Activated T-helper 2 cell treated with anti-CD3 and anti-CD28 coated beads, Interferon-gamma antibody, Interleukin-2, Interleukin-4, amounts not matched to agents 10 μg/mL and 5 μg/mL and 100 μg/mL, durations not matched to agents 14 hours and 24 hours and 36 hours (primary cell): ENCODE data around the gene ACOT4. TPM values are rescaled to one million over a fixed set of nuclear protein-coding genes. Genes with fewer than 3 reads are reported as not detected.
"Not testable (repeated sequence)": the region's sequence is repeated elsewhere in the genome, so short reads cannot be mapped to it uniquely, and the experiment has no call there.

Experiments used
- DNase-seq: peaks from one replicate; pipeline ENCODE4 v3.0.0; 2021; ENCODE audit warnings: low spot score
- H3K27ac Mint-ChIP-seq: one replicate; pipeline ENCODE4 v1.8.0; 2021; ENCODE audit warnings: mixed read lengths
- H3K27me3 Mint-ChIP-seq: one replicate; pipeline ENCODE4 v1.8.0; 2021; ENCODE audit warnings: low read depth, mixed read lengths
- H3K36me3 Mint-ChIP-seq: one replicate; pipeline ENCODE4 v1.8.0; 2021; ENCODE audit warnings: low read depth, mixed read lengths
- H3K4me1 Mint-ChIP-seq: one replicate; pipeline ENCODE4 v1.8.0; 2021; ENCODE audit warnings: low read depth, mixed read lengths
- H3K4me3 Mint-ChIP-seq: one replicate; pipeline ENCODE4 v1.8.0; 2021; ENCODE audit warnings: low read depth, mild to moderate bottlenecking, moderate library complexity, mixed read lengths
- H3K9me3 Mint-ChIP-seq: one replicate; pipeline ENCODE4 v1.8.0; 2021; ENCODE audit warnings: mixed read lengths
- intact Hi-C: fragments of 100-400 bp; cut with micrococcal nuclease; formaldehyde crosslinking; loops from one replicate; pipeline ENCODE4 v1.15.1; 2023
- total RNA-seq: library from RNA; stranded (reverse); gene quantifications from 2 replicates; pipeline ENCODE4 v1.2.3, GENCODE V29; 2022

The ACOT4 gene
- total RNA-seq, 1 donor from 2014 or later, result 0.57 TPM

GRCh38 chr14:73590673-73591004 is 1.0 kb upstream of the ACOT4 start:
- DNase-seq, H3K36me3 Mint-ChIP-seq, H3K4me1 Mint-ChIP-seq, H3K9me3 Mint-ChIP-seq, intact Hi-C loops, H3K27ac Mint-ChIP-seq: not testable (repeated sequence)
- peak overlapping the region; percentile 62 for H3K4me3 Mint-ChIP-seq
- H3K27me3 Mint-ChIP-seq, result peaks cover 14% of the 10 kb centered on the region

- no peak overlapping the region for H3K27ac Mint-ChIP-seq
- H3K4me3 Mint-ChIP-seq, result no peak overlapping the region
- H3K27me3 Mint-ChIP-seq, result peaks cover 11% of the 10 kb centered on the region
- no peaks in the 10 kb centered on the region for H3K9me3 Mint-ChIP-seq
- intact Hi-C loops, result no loop called here
- no peaks in the 10 kb centered on the region for H3K36me3 Mint-ChIP-seq
- DNase-seq, result no peak
- peaks cover 3% of the 10 kb centered on the region for H3K4me1 Mint-ChIP-seq
Observed at GRCh38 chr14:73594491-73594890, 2.8 kb downstream of the ACOT4 start.

DNA sequence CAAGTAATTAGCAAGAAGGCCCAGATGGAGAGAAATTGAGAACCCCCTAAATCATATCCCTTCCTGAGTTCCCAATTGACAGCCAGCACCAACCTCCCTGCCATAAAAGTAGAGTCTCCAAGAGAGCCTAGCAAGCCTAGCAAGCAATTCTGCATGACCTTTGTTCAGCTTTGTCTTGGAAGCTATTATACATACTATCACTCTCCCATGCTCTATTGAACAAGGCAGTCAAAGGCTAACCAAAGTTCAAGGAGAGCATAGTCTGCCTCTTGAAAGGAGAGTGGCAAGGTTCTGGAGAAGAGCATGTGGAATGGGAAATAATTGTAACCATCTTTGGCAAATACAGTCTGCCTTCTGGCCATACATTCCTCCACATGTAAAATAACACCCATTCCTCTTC is 7.8 kb downstream of the ACOT4 start:
- Mint-ChIP-seq H3K27me3 (no peaks in the 10 kb centered on the region), H3K27ac (no peak overlapping the region), H3K4me3 (no peak overlapping the region), H3K36me3 (no peaks in the 10 kb centered on the region), H3K9me3 (no peaks in the 10 kb centered on the region), H3K4me1 (no peaks in the 10 kb centered on the region)
- DNase-seq, result no peak
- intact Hi-C loops, result no loop called here

DNA sequence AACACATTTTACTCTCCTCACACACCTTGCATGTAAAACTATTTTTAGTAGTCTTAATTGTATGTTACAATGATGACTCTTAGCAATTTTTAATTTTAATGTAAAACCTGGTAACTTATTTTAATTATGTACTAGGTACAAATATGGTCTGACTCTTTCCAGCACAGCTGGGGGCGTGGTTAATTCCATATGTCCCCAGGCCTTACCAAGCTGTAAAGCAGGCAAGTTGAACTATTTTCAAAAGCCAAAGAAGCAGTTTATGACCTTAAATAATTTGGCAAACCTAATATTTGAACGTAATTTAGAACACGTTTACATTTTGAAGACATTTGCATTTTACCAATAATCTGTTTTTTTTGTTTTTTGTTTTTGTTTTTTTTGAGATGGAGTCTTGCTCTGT is 11.3 kb downstream of the ACOT4 start:
- no peak for DNase-seq
- H3K9me3 Mint-ChIP-seq, result no peaks in the 10 kb centered on the region
- no peak overlapping the region for H3K4me3 Mint-ChIP-seq
- no peak overlapping the region for H3K27ac Mint-ChIP-seq
- no peaks in the 10 kb centered on the region for H3K4me1 Mint-ChIP-seq
- H3K27me3 Mint-ChIP-seq, result peaks cover 2% of the 10 kb centered on the region
- intact Hi-C loops, result loop anchor here (1.0 kb wide), 1 partner anchor 8 kb away; no protein-coding TSS in a partner anchor
- no peaks in the 10 kb centered on the region for H3K36me3 Mint-ChIP-seq

DNA sequence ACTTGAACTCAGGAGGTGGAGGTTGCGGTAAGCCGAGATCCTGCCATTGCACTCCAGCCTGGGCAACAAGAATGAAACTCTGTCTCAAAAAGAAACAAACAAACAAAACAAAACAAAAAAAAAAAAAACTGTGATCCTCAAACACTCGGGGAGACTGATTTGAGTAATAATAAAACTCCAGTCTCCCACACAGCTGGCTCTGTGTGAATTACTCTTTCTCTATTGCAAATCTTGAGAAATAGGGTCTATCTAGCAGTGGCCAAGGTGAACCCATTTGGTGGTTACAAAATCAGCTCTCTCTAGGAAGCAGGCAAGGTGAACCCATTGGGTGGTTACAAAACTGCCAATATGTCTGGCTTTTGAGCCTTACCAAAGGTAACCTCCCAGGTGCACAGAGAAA is 14.6 kb downstream of the ACOT4 start:
- intact Hi-C loops, result no loop called here
- no peak overlapping the region for H3K4me3 Mint-ChIP-seq
- DNase-seq, result no peak

GRCh38 chr14:73607241-73607640 is 15.6 kb downstream of the ACOT4 start:
- Mint-ChIP-seq H3K9me3 (no peaks in the 10 kb centered on the region), H3K36me3 (peaks cover 3% of the 10 kb centered on the region), H3K4me1 (no peaks in the 10 kb centered on the region), H3K4me3 (no peak overlapping the region), H3K27me3 (peaks cover 6% of the 10 kb centered on the region), H3K27ac (no peak overlapping the region)
- DNase-seq, result no peak
- intact Hi-C loops, result no loop called here

More for the DNA sequence above, 14.6 kb downstream of the ACOT4 start:
- Mint-ChIP-seq H3K27me3 (peaks cover 4% of the 10 kb centered on the region), H3K36me3 (peaks cover 3% of the 10 kb centered on the region), H3K4me1 (no peaks in the 10 kb centered on the region), H3K9me3 (no peaks in the 10 kb centered on the region), H3K27ac (no peak overlapping the region)

- intact Hi-C loops, result loop anchor here (1.0 to 10.0 kb wide), 2 partner anchors 8 to 46 kb away; partner anchors contain the start of gene ACOT2
- no peak for DNase-seq
- H3K27ac Mint-ChIP-seq, result no peak overlapping the region
- no peaks in the 10 kb centered on the region for H3K9me3 Mint-ChIP-seq
- no peak overlapping the region for H3K4me3 Mint-ChIP-seq
- peaks cover 10% of the 10 kb centered on the region for H3K27me3 Mint-ChIP-seq
- H3K4me1 Mint-ChIP-seq, result peaks cover 3% of the 10 kb centered on the region
- H3K36me3 Mint-ChIP-seq, result peaks cover 3% of the 10 kb centered on the region
Observed at GRCh38 chr14:73610687-73611086, 19.0 kb downstream of the ACOT4 start.

GRCh38 chr14:73612339-73613045 is 20.8 kb downstream of the ACOT4 start, which contains the start of gene ACOT6:
Gene ACOT6, plus strand, starts transcription at chr14:73612517. Its CDS starts 55 bp downstream, at chr14:73612572.
- intact Hi-C loops, result loop anchor here (10.0 kb wide), 1 partner anchor 48 kb away; the partner anchor contains the start of gene ACOT2
- peak; percentile 39 for DNase-seq
- no peaks in the 10 kb centered on the region for H3K9me3 Mint-ChIP-seq
- H3K36me3 Mint-ChIP-seq, result peaks cover 3% of the 10 kb centered on the region
- no peak within 1 kb of the TSS for H3K27ac Mint-ChIP-seq
- H3K27me3 Mint-ChIP-seq, result peaks cover 10% of the 10 kb centered on the region
- H3K4me1 Mint-ChIP-seq, result peaks cover 3% of the 10 kb centered on the region
- peak within 1 kb of the TSS; percentile 79 for H3K4me3 Mint-ChIP-seq

DNA sequence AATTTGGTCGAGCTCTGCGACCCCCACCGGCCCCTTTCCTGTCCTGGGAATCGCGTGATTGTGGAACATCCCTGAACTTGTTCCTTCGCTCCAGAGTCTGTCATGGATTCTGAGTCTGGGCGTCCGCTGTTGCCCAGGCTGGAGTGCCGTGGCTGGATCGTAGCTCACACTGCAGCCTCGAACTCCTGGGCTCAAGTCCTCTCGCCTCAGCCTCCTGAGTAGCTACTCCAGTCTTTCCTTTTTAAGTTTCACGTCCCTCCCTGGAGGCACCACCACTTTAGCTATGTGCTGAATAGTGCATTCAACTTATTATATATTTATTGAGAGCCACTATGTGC is 21.3 kb downstream of the ACOT4 start:
- Mint-ChIP-seq H3K36me3 (peaks cover 3% of the 10 kb centered on the region), H3K4me1 (peaks cover 3% of the 10 kb centered on the region), H3K27ac (no peak overlapping the region), H3K9me3 (no peaks in the 10 kb centered on the region), H3K4me3 (peak overlapping the region; percentile 79), H3K27me3 (peaks cover 10% of the 10 kb centered on the region)
- no peak for DNase-seq
- intact Hi-C loops, result loop anchor here (10.0 kb wide), 1 partner anchor 48 kb away; the partner anchor contains the start of gene ACOT2

GRCh38 chr14:73613419-73613963 is 21.8 kb downstream of the ACOT4 start:
- peaks cover 3% of the 10 kb centered on the region for H3K4me1 Mint-ChIP-seq
- H3K9me3 Mint-ChIP-seq, result no peaks in the 10 kb centered on the region
- intact Hi-C loops, result loop anchor here (10.0 kb wide), 1 partner anchor 49 kb away; the partner anchor contains the start of gene ACOT2
- peak overlapping the region; percentile 79 for H3K4me3 Mint-ChIP-seq
- peaks cover 10% of the 10 kb centered on the region for H3K27me3 Mint-ChIP-seq
- H3K27ac Mint-ChIP-seq, result no peak overlapping the region
- DNase-seq, result no peak
- H3K36me3 Mint-ChIP-seq, result peaks cover 3% of the 10 kb centered on the region

GRCh38 chr14:73616831-73617230 is 25.2 kb downstream of the ACOT4 start:
- H3K9me3 Mint-ChIP-seq, result no peaks in the 10 kb centered on the region
- DNase-seq, result no peak
- H3K27me3 Mint-ChIP-seq, result peaks cover 12% of the 10 kb centered on the region
- H3K27ac Mint-ChIP-seq, result no peak overlapping the region
- no peak overlapping the region for H3K4me3 Mint-ChIP-seq
- no peaks in the 10 kb centered on the region for H3K36me3 Mint-ChIP-seq
- peaks cover 3% of the 10 kb centered on the region for H3K4me1 Mint-ChIP-seq
- intact Hi-C loops, result loop anchor here (10.0 kb wide), 1 partner anchor 52 kb away; the partner anchor contains the start of gene ACOT2

- H3K9me3 Mint-ChIP-seq, result no peaks in the 10 kb centered on the region
- peaks cover 4% of the 10 kb centered on the region for H3K27me3 Mint-ChIP-seq
- intact Hi-C loops, result loop anchor here (10.0 kb wide), 1 partner anchor 55 kb away; the partner anchor contains the start of gene ACOT2
- no peak overlapping the region for H3K27ac Mint-ChIP-seq
- no peak for DNase-seq
- H3K36me3 Mint-ChIP-seq, result no peaks in the 10 kb centered on the region
- no peaks in the 10 kb centered on the region for H3K4me1 Mint-ChIP-seq
- H3K4me3 Mint-ChIP-seq, result no peak overlapping the region
Observed at GRCh38 chr14:73619524-73619923, 27.9 kb downstream of the ACOT4 start.

DNA sequence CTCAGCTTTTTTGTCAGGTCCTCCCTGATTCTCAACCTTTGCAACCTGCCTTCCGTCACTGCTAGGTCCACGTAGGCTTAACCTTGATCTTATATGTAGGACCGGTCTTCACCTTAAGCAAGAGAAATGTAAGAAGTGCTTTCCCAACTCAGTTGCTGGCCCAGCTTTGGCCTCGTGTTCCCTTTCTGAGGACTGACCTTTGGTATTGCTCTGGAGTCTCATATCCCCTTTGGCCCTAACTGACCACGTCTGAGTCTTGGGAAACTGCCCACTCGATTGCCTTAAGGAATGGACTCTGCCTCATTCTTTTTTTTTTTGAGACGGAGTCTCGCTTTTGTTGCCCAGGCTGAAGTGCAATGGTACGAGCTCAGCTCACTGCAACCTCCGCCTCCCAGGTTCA is 28.6 kb downstream of the ACOT4 start:
- Mint-ChIP-seq H3K9me3 (no peaks in the 10 kb centered on the region), H3K27ac (no peak overlapping the region), H3K4me1 (no peaks in the 10 kb centered on the region), H3K36me3 (no peaks in the 10 kb centered on the region), H3K27me3 (peaks cover 4% of the 10 kb centered on the region), H3K4me3 (no peak overlapping the region)
- DNase-seq, result no peak
- intact Hi-C loops, result no loop called here
